Measurements from ENCODE around the gene ZNF784.

Gene ZNF784

GRCh38 chr19:55661826-55662225 is 37.5 kb upstream of the ZNF784 start:
- no peak for TF ChIP-seq SIN3A (IDR thresholded peaks at IDR 0.05; ENCODE audit: borderline replicate concordance, insufficient read depth, low read length)
- TF ChIP-seq FOXP2 (optimal IDR thresholded peaks at IDR 0.05; ENCODE audit: borderline replicate concordance, extremely low read depth, extremely low read length, insufficient read depth) = no peak
- TF ChIP-seq, protein P1, sequence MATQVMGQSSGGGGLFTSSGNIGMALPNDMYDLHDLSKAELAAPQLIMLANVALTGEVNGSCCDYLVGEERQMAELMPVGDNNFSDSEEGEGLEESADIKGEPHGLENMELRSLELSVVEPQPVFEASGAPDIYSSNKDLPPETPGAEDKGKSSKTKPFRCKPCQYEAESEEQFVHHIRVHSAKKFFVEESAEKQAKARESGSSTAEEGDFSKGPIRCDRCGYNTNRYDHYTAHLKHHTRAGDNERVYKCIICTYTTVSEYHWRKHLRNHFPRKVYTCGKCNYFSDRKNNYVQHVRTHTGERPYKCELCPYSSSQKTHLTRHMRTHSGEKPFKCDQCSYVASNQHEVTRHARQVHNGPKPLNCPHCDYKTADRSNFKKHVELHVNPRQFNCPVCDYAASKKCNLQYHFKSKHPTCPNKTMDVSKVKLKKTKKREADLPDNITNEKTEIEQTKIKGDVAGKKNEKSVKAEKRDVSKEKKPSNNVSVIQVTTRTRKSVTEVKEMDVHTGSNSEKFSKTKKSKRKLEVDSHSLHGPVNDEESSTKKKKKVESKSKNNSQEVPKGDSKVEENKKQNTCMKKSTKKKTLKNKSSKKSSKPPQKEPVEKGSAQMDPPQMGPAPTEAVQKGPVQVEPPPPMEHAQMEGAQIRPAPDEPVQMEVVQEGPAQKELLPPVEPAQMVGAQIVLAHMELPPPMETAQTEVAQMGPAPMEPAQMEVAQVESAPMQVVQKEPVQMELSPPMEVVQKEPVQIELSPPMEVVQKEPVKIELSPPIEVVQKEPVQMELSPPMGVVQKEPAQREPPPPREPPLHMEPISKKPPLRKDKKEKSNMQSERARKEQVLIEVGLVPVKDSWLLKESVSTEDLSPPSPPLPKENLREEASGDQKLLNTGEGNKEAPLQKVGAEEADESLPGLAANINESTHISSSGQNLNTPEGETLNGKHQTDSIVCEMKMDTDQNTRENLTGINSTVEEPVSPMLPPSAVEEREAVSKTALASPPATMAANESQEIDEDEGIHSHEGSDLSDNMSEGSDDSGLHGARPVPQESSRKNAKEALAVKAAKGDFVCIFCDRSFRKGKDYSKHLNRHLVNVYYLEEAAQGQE (IDR thresholded peaks at IDR 0.05; ENCODE audit: insufficient read depth in 1 of 2, low read depth in 2 of 2, low read length in 2 of 2) = no peak
- TF ChIP-seq TAF1 (IDR thresholded peaks at IDR 0.05; ENCODE audit: borderline replicate concordance, insufficient read depth, low read length) = no peak

DNA sequence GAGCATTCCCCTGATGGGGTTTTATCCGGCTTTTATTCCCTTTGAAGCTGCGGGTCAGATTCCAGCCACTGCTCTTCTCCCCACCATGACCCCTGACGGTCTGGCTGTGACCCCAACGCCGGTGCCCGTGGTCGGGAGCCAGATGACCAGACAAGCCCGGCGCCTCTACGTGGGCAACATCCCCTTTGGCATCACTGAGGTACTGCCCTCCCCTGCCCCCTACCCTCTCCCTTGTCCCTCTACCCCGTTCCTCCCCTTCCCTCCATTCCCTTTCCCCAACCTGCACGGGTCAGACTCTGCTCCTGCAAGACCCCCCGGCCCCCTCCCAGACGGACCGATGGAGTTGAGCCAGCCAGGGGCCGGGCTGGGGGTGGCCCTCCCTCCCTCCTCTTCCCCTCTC is 36.6 kb upstream of the ZNF784 start:
- TF ChIP-seq SIN3A (IDR thresholded peaks at IDR 0.05; ENCODE audit: borderline replicate concordance, insufficient read depth, low read length) (no peak), POLR2AphosphoS5 (IDR thresholded peaks at IDR 0.05; ENCODE audit: low read depth, low read length) (no peak), FOXP2 (optimal IDR thresholded peaks at IDR 0.05; ENCODE audit: borderline replicate concordance, extremely low read depth, extremely low read length, insufficient read depth) (no peak), TAF1 (IDR thresholded peaks at IDR 0.05; ENCODE audit: borderline replicate concordance, insufficient read depth, low read length) (no peak)

- no peak for TF ChIP-seq TAF1 (IDR thresholded peaks at IDR 0.05; ENCODE audit: borderline replicate concordance, insufficient read depth, low read length)
- no peak for TF ChIP-seq POLR2AphosphoS5 (IDR thresholded peaks at IDR 0.05; ENCODE audit: low read depth, low read length)
- TF ChIP-seq, protein P1 (IDR thresholded peaks at IDR 0.05; ENCODE audit: insufficient read depth in 1 of 2, low read depth in 2 of 2, low read length in 2 of 2) = no peak
- no peak for TF ChIP-seq FOXP2 (optimal IDR thresholded peaks at IDR 0.05; ENCODE audit: borderline replicate concordance, extremely low read depth, extremely low read length, insufficient read depth)
- TF ChIP-seq SIN3A (IDR thresholded peaks at IDR 0.05; ENCODE audit: borderline replicate concordance, insufficient read depth, low read length) = no peak
These were observed 36.0 kb upstream of the ZNF784 start for GRCh38 chr19:55660404-55660803.

DNA sequence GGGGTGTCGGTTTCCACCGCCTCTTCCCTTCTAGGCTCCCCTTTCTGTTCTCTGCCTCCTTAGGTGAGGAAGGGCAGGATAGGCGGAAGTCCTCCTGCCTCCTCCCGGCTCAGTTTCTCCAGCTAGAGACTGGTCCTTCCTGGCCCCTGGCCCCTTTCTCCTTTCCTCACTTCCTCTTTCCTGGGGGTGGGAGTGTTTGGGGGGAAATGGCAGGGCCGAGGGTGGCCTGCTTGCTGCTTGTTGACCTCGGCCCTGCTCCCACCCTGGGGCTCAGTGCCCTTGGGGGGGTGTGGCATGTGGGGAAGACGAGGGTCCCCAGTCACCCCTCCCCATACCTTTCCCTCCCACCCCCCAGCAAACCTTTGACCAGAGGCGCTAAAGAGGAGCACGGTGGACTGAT is 35.5 kb upstream of the ZNF784 start:
- no peak for TF ChIP-seq POLR2AphosphoS5 (IDR thresholded peaks at IDR 0.05; ENCODE audit: low read depth, low read length)
- TF ChIP-seq, protein P1 (IDR thresholded peaks at IDR 0.05; ENCODE audit: insufficient read depth in 1 of 2, low read depth in 2 of 2, low read length in 2 of 2) = no peak
- no peak for TF ChIP-seq SIN3A (IDR thresholded peaks at IDR 0.05; ENCODE audit: borderline replicate concordance, insufficient read depth, low read length)
- TF ChIP-seq TAF1 (IDR thresholded peaks at IDR 0.05; ENCODE audit: borderline replicate concordance, insufficient read depth, low read length) = no peak
- no peak for TF ChIP-seq FOXP2 (optimal IDR thresholded peaks at IDR 0.05; ENCODE audit: borderline replicate concordance, extremely low read depth, extremely low read length, insufficient read depth)

GRCh38 chr19:55658846-55659459 is 34.6 kb upstream of the ZNF784 start:
- TF ChIP-seq SIN3A (IDR thresholded peaks at IDR 0.05; ENCODE audit: borderline replicate concordance, insufficient read depth, low read length) = no peak
- TF ChIP-seq, protein P1 (IDR thresholded peaks at IDR 0.05; ENCODE audit: insufficient read depth in 1 of 2, low read depth in 2 of 2, low read length in 2 of 2) = no peak
- TF ChIP-seq POLR2AphosphoS5 (IDR thresholded peaks at IDR 0.05; ENCODE audit: low read depth, low read length) = no peak
- no peak for TF ChIP-seq FOXP2 (optimal IDR thresholded peaks at IDR 0.05; ENCODE audit: borderline replicate concordance, extremely low read depth, extremely low read length, insufficient read depth)

Measured in PFSK-1 (cell line).